ENCODE measurements around the gene SLC16A10.

DNA sequence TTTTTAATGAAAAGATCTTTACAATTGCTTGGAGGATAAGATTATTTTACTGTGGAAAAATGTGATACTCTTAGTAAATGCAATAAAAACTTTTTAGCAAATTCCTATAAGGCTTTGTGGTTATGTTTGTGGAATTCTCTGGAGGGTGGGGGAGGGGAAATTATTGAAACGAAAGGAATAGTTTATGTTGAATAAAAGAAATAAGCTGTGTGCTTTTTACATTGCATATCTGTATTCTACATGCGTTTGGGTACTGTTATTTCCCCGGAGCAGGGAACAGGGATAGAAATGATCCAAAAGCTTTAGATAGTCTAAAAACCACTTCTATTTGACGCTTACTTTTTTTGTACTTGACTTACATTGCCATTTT lies 143.8 kb downstream of the SLC16A10 start:
- TF ChIP-seq EZH2 (IDR thresholded peaks at IDR 0.05; ENCODE audit: insufficient read depth, poor library complexity, severe bottlenecking) (no peak), EZH2phosphoT487 (IDR thresholded peaks at IDR 0.05; ENCODE audit: insufficient read depth, low read depth) (no peak)

Measured in GM23248 (cell line).